T follicular helper cell (primary cell): Measurements from ENCODE around the gene JAKMIP1.

ENCODE experiments used
- DNase-seq: peaks from one replicate; pipeline ENCODE4 v3.0.0-alpha.2; 2020; ENCODE audit warnings: low read depth

JAKMIP1 gene

GRCh38 chr4:6095023-6095752 is 105.2 kb downstream of the JAKMIP1 start:
- no peak for DNase-seq

GRCh38 chr4:6093671-6094070 is 106.7 kb downstream of the JAKMIP1 start:
- no peak for DNase-seq

DNA sequence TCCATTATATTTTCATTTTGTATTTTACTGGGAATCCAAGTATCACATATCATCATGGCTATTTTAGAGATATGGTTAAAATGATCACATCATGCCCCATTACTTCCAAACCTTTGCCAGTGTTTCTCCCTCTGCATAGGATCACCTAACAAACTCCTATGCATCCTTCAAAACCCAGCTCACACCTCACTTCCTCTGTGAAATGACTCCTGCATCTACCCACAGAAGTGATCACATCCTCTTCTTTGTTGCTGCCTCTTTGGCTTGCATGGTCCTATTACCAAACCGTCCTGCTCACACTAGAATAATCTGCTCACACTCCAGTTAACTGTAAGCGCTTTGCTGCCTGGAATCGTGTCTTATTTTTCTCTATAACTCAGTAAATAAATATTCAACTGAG is 107.4 kb downstream of the JAKMIP1 start:
- no peak for DNase-seq

DNA sequence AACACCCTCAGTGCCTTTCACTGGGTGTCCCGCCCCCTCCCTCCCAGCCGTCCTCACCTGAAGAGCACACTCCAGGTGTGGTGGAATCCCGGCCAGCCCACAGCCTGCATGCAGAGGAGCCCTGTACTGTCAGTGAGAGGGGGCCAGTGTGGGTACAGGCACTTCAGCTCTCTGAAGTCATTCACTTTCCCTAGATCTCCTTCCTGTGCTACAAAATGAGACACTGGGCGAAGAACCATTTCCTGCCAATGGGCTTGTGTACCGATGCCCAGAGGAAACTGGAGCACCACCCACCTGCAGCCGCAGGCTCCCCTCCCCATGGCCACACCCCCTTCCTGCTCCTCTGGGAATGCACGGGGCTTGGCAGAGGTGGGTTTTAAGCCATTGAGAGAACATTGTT is 108.2 kb downstream of the JAKMIP1 start:
- no peak for DNase-seq

GRCh38 chr4:6090931-6091330 is 109.4 kb downstream of the JAKMIP1 start:
- no peak for DNase-seq

GRCh38 chr4:6088950-6089349 is 111.4 kb downstream of the JAKMIP1 start:
- DNase-seq: no peak

GRCh38 chr4:6087669-6088341 is 112.5 kb downstream of the JAKMIP1 start:
- no peak for DNase-seq

GRCh38 chr4:6086846-6087245 is 113.5 kb downstream of the JAKMIP1 start:
- no peak for DNase-seq

DNA sequence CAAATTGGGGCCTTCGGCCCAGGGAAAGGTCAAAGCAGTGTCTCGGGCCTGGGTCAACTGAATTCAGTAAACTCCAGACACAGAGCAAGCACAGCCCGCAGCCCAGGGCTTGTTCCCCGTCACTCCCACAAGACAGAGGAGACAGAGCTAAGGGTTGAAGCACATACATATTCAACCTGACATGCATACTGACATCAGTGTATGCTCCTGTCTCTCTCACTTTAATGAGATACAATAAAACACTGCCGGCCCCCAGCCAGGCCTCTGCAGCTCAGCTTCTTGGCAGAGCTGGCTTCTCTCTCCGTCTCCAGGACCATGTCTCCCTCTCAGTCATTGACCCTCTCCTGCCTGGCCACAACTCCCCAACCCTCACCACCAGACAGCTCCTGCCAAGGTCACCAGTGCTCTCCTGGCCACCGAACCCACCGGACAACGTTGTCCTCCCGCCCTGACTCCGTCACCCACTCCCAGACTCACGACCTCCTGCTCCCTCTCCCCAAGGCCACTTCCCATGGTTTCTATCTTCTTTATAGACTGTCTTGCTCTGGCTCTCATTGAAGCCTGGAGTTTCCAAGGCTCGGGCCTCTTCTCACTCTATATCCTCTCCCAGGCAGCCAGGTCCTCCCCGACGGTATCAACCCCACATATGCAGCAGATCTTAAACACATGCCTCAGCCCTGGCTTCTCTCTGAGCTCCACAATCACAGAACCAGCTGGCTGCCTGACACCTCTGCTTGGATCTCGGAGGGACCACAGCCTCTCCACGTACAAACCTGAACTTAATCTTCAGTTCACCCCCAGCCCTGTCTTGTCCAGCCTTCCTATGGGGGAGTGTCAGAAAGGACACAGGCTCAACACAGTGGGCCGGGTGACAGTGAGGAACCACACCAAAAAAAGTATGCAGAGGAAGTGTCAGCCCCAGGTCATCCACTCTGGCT is 114.4 kb downstream of the JAKMIP1 start:
- no peak for DNase-seq

- no peak for DNase-seq
These were observed 115.2 kb downstream of the JAKMIP1 start for GRCh38 chr4:6085028-6085690.

DNA sequence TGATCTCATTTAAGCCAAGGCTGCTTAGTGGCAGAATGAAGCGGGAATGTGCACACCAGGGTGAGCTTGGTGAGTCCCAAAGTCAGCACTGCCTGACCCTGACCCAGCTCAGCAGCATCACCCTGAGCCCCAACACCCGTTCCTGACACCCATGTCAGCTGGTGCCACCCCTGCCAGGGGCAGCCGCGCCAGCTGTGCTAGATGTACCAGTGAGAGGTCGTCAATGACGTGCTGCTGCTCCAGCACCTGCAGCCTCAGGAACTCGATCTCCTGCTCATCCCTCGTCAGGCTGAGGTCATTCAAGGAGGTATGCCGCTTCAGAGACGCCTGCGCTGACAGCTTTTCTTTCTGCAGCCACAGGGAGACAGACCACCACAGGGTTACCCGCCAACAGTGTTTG is 120.4 kb downstream of the JAKMIP1 start:
- no peak for DNase-seq

- DNase-seq: no peak
These were observed 121.8 kb downstream of the JAKMIP1 start for GRCh38 chr4:6078560-6078959.

DNA sequence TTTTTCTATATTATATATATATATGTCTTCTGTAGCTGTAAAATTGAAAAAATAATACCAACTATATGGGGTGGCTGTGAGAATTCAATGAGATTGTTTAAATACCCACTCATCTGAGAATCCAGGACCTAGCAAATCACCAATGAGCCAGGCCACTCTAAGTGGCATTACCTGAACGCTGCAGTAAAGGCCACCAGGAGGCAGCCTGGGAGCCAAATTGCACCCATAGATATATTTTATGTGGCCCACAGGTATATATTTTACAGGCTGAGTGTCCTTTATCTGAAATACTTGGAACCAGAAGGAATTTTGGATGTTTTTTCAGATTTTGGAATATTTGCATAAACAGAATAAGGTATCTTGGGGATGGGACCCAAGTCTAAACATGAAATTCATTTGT is 124.0 kb downstream of the JAKMIP1 start:
- DNase-seq: no peak

GRCh38 chr4:6074758-6075157 is 125.6 kb downstream of the JAKMIP1 start:
- DNase-seq: no peak

- DNase-seq: no peak
These were observed 128.2 kb downstream of the JAKMIP1 start for GRCh38 chr4:6071959-6072720.

DNA sequence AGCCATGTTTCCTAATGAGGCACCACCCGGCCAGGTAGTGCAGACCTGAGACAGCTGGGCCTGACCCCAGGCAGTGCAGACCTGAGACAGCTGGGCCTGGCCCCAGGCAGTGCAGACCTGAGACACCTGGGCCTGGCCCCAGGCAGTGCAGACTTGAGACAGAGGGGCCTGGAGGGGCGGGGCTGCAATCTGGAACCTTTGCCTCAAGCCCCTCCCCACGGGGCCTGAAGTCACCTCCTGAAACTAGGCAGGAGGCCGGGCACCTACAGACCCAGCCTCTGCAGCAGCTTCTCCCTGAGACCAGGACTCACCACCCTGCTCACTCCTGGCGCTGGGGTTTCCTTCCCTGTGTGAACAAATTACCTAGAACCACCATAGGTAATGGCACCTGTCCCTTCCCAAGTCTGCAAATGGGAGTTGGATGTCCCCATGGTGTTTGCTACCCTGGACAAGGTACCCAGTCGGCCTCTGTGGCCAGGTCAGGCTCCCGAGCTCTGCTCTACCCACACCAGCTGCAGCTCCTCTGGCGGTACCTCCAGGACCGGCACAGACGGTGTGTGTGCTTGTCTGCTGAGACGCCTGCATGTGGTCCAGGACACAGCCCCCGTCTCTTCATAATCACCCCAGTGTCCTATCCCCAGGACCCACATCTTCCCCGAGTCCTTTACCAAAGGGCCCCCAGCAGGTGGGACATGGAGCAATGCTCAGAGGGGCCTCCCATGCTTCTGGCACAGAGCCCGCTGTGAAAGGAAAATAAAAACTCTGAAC is 129.0 kb downstream of the JAKMIP1 start:
- DNase-seq: no peak

DNA sequence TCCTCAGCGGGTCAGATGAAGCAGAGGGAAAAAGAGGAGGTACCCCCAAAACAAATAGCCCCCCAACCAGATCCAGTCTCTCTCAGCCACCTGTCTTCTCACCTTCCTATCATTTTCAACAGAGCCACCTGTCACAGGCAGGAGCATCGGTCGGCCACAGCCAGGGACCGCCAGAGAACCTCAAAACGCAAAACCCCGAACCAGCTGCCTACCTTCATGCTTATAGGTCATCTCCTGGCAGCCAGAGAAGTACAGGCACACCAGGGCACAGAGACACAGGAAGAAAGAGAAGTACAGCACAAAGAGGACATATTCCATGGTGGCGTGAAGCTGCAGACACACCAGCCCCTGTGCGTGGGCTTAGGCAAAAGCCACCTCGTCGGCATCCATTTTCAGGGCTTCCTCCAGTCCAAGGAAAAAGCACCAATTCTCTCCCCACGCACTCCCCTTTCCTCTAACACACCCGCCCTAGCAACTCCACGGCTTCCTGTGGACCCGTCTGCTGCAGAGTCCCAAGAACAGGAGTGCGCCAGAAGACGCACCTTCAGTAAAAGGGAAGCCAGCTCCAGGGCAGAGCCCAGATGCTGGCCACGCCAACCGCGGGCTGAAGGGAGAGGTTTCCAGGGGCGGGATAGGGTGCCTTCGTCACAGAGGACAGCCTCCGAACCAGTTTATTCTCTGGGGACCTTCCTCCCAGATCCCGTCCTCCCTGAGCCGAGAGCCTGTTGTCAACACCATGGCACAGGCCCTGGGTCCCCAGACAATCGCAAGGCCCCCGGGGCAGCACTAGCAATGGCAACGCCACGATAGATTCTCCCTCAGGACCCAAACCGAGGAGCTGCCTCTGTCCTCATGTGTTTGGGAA is 130.3 kb downstream of the JAKMIP1 start:
- DNase-seq: no peak

GRCh38 chr4:6068986-6069385 is 131.4 kb downstream of the JAKMIP1 start:
- DNase-seq: no peak

- DNase-seq: no peak
These were observed 134.3 kb downstream of the JAKMIP1 start for GRCh38 chr4:6065934-6066590.
